HepG2 (cell line): ENCODE measurements around the gene RMI2. TPM values are rescaled to one million over a fixed set of nuclear protein-coding genes. Genes with fewer than 3 reads are reported as not detected.

ENCODE experiments used
- GFI1 ChIP-seq: sonication (generic); formaldehyde crosslinking; IDR thresholded peaks from 2 replicates; pipeline ENCODE4 v1.5.0; 2020; ENCODE audit warnings: missing genetic modification reagents, mild to moderate bottlenecking, borderline replicate concordance
- GTF3A ChIP-seq: sonication (generic); formaldehyde crosslinking; conservative IDR thresholded peaks from 2 replicates; pipeline ENCODE4 v1.4.0; 2020; ENCODE audit warnings: mild to moderate bottlenecking, missing genetic modification reagents
- HDAC6 ChIP-seq: fragments of 200-600 bp; sonication (generic); IDR thresholded peaks from 2 replicates; pipeline ENCODE4 v1.7.0; 2017; ENCODE audit warnings: mild to moderate bottlenecking, antibody characterized with exemption, low read length, low read depth
- JUN ChIP-seq: sonication (generic); formaldehyde crosslinking; IDR thresholded peaks from 2 replicates; pipeline ENCODE4 v1.4.0; 2020; ENCODE audit warnings: mild to moderate bottlenecking, missing genetic modification reagents
- PTBP1 ChIP-seq: fragments of 200-400 bp; formaldehyde crosslinking; IDR thresholded peaks from 2 replicates; pipeline ENCODE4 v1.6.1; 2018; ENCODE audit warnings: low read length, low read depth; ENCODE audit not compliant: poor library complexity, severe bottlenecking
- RBFOX2 ChIP-seq: fragments of 200-400 bp; formaldehyde crosslinking; IDR thresholded peaks from 2 replicates; pipeline ENCODE4 v1.6.1; 2017; ENCODE audit warnings: low read depth, mild to moderate bottlenecking, low read length
- RERE ChIP-seq: IDR thresholded peaks from 2 replicates; pipeline ENCODE4 v1.6.1; 2016; ENCODE audit warnings: low read depth, missing genetic modification reagents, missing compliant biosample characterization
- SIX4 ChIP-seq: sonication (generic); formaldehyde crosslinking; IDR thresholded peaks from 2 replicates; pipeline ENCODE4 v1.4.0; 2020; ENCODE audit warnings: missing genetic modification reagents
- SOX5 ChIP-seq: IDR thresholded peaks from 2 replicates; pipeline ENCODE4 v1.6.1; 2016; ENCODE audit warnings: borderline replicate concordance
- SP1 ChIP-seq, 2 experiments: fragments of 450-650 bp in 1 of 2; sonication (generic) in 1 of 2; formaldehyde crosslinking in 1 of 2; IDR thresholded peaks; 2 replicates each; pipeline versions ENCODE4 v1.4.0 to v1.6.1; 2016 to 2020; ENCODE audit warnings: missing genetic modification reagents in 1 of 2
- TBX3 ChIP-seq: fragments of 450-650 bp; IDR thresholded peaks from 2 replicates; pipeline ENCODE4 v1.6.1; 2017; ENCODE audit warnings: antibody characterized with exemption, mild to moderate bottlenecking, inconsistent platforms, borderline replicate concordance
- ZFP1 ChIP-seq: IDR thresholded peaks from 2 replicates; pipeline ENCODE4 v1.6.1; 2016
- ZFP36L2 ChIP-seq: sonication (generic); formaldehyde crosslinking; IDR thresholded peaks from 2 replicates; pipeline ENCODE4 v1.4.0; 2020; ENCODE audit warnings: missing genetic modification reagents
- ZFP62 ChIP-seq: sonication (generic); formaldehyde crosslinking; IDR thresholded peaks from 2 replicates; pipeline ENCODE4 v1.4.0; 2020; ENCODE audit warnings: missing genetic modification reagents
- ZKSCAN8 ChIP-seq: IDR thresholded peaks from 2 replicates; pipeline ENCODE4 v1.6.1; 2016; ENCODE audit warnings: borderline replicate concordance, missing genetic modification reagents, missing compliant biosample characterization
- ZNF431 ChIP-seq: sonication (generic); formaldehyde crosslinking; IDR thresholded peaks from 2 replicates; pipeline ENCODE4 v1.9.0; 2022; ENCODE audit warnings: missing genetic modification reagents, low read depth, mild to moderate bottlenecking, borderline replicate concordance
- ZNF558 ChIP-seq: sonication (generic); formaldehyde crosslinking; IDR thresholded peaks from 2 replicates; pipeline ENCODE4 v1.9.0; 2022; ENCODE audit warnings: mild to moderate bottlenecking, missing genetic modification reagents, borderline replicate concordance
- ZNF615 ChIP-seq: sonication (generic); formaldehyde crosslinking; IDR thresholded peaks from 2 replicates; pipeline ENCODE4 v1.5.0; 2020; ENCODE audit warnings: mild to moderate bottlenecking, missing genetic modification reagents, borderline replicate concordance
- ZNF619 ChIP-seq: sonication (generic); formaldehyde crosslinking; IDR thresholded peaks from 2 replicates; pipeline ENCODE4 v1.4.0; 2020; ENCODE audit warnings: mild to moderate bottlenecking, missing genetic modification reagents
- ZNF703 ChIP-seq: sonication (generic); formaldehyde crosslinking; IDR thresholded peaks from 2 replicates; pipeline ENCODE4 v1.5.1; 2020; ENCODE audit warnings: missing genetic modification reagents, mild to moderate bottlenecking, moderate library complexity, borderline replicate concordance
- polyA plus RNA-seq, 8 experiments: library from polyadenylated mRNA; depleted of rRNA in 3 of 8; stranded (reverse) in 7 of 8; unstranded in 1 of 8; fragments of >200 nt; fragmentation: Illumina TruSeq in 4 of 8; extraction: Trizol in 4 of 8; gene quantifications; 2 replicates each; pipeline versions ENCODE4 v1.2.1 to v1.2.3, GENCODE V29; 2011 to 2016; ENCODE audit warnings: low read depth in 4 of 8, missing spikeins in 1 of 8, mixed read lengths in 1 of 8; ENCODE audit not compliant: insufficient read depth in 1 of 8
- total RNA-seq, 5 experiments: library from RNA; depleted of rRNA; stranded (reverse); fragments of >200 nt; fragmentation: Illumina TruSeq; extraction: Trizol; gene quantifications; 2 replicates each; pipeline ENCODE4 v1.2.3, GENCODE V29; 2016; ENCODE audit warnings: low read depth in 1 of 5
- TF ChIP-seq, protein P1 (sequence below): sonication (generic); formaldehyde crosslinking; IDR thresholded peaks from 2 replicates; pipeline ENCODE4 v1.5.0; 2020; ENCODE audit warnings: mild to moderate bottlenecking, missing genetic modification reagents, borderline replicate concordance

RMI2 gene
- total and polyA plus RNA-seq, 2 of the 13 experiments (the other 11 are each of a cell fraction or from before 2014, with no cell fraction given): 24.5 to 55.7 TPM

DNA sequence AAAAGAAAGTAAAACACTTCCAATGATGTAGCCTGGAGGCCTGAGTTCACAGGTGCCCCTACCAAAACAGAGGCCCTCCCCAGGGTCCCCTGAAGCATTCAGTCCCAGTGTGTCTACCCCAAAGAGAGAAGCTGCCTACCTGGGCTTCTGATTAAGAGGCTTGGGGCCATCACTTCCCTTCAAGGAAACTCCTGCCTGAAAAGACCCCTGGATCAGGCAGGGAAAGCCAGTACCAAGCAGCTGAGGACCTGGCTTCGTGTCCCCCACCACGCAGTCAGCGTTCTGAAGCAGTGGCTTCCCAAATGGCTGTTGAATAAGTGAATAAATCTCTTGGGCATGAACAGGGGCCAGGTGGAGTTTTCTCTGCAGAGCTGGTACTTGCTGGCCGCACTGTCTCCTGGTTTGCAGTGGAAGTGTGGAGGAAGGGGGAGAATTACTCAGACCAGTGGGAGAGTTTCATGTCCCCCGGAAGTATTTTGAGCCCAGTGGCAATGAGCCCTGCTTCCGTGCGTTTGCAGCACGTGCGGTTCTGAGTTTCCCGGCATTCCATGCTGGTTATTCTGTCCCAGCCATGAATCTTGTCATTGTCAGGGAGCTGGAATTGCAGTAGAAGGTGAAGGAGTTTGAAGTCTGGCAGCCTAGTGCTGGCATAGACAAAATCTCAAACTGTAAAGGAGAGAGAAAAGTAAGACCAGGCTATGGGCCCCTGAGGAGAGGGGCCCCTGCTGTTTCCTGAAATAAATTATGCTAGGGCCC lies 27.0 kb downstream of the RMI2 start (continued):
- TF ChIP-seq RBFOX2: no peak
- TF ChIP-seq SIX4 (CRISPR knock-in tag): no peak
- TF ChIP-seq ZNF619: no peak
- no peak for TF ChIP-seq ZNF703 (CRISPR knock-in tag)
- TF ChIP-seq ZFP36L2 (CRISPR knock-in tag): no peak
- TF ChIP-seq HDAC6: no peak
- TF ChIP-seq GTF3A (CRISPR knock-in tag): 0 out of 2 replicates have a peak, but pooled peaks have one; percentile 51
- TF ChIP-seq SOX5: no peak
- no peak for TF ChIP-seq RERE (CRISPR knock-in tag)
- no peak for TF ChIP-seq TBX3
- TF ChIP-seq ZNF558: no peak
- TF ChIP-seq JUN (CRISPR knock-in tag): no peak
- TF ChIP-seq ZFP1 (CRISPR knock-in tag): no peak
- no peak for TF ChIP-seq ZNF431 (CRISPR knock-in tag)
- TF ChIP-seq, protein P1, sequence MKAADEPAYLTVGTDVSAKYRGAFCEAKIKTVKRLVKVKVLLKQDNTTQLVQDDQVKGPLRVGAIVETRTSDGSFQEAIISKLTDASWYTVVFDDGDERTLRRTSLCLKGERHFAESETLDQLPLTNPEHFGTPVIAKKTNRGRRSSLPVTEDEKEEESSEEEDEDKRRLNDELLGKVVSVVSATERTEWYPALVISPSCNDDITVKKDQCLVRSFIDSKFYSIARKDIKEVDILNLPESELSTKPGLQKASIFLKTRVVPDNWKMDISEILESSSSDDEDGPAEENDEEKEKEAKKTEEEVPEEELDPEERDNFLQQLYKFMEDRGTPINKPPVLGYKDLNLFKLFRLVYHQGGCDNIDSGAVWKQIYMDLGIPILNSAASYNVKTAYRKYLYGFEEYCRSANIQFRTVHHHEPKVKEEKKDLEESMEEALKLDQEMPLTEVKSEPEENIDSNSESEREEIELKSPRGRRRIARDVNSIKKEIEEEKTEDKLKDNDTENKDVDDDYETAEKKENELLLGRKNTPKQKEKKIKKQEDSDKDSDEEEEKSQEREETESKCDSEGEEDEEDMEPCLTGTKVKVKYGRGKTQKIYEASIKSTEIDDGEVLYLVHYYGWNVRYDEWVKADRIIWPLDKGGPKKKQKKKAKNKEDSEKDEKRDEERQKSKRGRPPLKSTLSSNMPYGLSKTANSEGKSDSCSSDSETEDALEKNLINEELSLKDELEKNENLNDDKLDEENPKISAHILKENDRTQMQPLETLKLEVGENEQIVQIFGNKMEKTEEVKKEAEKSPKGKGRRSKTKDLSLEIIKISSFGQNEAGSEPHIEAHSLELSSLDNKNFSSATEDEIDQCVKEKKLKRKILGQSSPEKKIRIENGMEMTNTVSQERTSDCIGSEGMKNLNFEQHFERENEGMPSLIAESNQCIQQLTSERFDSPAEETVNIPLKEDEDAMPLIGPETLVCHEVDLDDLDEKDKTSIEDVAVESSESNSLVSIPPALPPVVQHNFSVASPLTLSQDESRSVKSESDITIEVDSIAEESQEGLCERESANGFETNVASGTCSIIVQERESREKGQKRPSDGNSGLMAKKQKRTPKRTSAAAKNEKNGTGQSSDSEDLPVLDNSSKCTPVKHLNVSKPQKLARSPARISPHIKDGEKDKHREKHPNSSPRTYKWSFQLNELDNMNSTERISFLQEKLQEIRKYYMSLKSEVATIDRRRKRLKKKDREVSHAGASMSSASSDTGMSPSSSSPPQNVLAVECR (CRISPR knock-in tag): no peak; the same call in 1 of the 2 replicates
- no peak for TF ChIP-seq GFI1
- TF ChIP-seq SP1 (IDR thresholded peaks at IDR 0.05): no peak
- no peak for TF ChIP-seq SP1 (CRISPR knock-in tag; IDR thresholded peaks at IDR 0.05)
- no peak for TF ChIP-seq PTBP1
- no peak for TF ChIP-seq ZFP62 (CRISPR knock-in tag)
- no peak for TF ChIP-seq ZNF615 (CRISPR knock-in tag)
- no peak for TF ChIP-seq ZKSCAN8 (CRISPR knock-in tag)
